AML-193 (cell line): ENCODE results near the gene ZFAND2B.
A peak's percentile ranks its signal among the peaks of the same experiment; 100 is the strongest.
"Not testable (repeated sequence)": the region's sequence is repeated elsewhere in the genome, so short reads cannot be mapped to it uniquely, and the experiment has no call there.

Experiments used
- DNase-seq, 2 experiments: peaks; one replicate each; lab custom pipeline; 2025; lab: John Stamatoyannopoulos, UW

Gene ZFAND2B

DNA sequence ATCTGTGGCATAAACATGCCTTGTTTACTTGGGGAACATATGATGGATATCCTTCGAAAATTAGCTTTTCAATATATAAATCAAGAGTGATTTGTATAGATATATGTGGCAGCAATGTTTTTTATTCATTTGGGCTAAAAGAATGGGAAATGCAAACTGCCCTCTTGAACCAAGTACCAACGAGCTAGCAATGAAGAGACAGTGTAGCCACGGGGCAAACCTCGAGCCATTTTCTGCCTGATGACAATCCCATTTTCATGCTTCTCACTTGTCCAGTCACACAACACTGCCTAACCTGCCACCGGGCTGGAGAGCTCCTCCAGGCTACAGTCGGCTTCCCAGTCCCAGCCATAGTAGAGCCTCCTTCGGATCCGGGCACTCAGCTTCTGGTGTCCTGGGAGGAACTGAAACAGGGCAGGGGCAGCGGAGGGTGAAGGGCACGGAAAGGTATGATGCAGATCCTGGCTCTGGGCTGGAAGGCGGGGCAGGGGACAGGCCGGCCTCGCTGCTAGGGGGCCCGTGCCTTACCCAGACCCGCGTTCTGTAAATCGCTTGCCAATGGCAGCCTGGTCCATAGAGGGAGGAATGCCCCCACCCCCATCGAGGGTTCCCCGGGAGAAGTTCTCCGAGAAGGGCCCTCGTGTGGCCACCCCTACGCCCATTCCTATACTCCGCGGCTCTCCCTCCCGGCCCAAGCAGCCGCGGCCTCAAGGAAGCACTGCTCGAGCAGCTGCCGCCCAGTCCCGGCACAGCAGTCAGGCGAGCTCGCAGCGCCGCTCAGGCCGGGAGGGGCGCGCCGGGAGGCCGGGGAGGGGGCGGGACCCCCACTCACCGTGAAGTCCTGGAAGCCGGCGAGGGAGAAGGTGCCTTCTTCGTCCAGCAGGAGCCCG lies 30.4 kb upstream of the ZFAND2B start:
- no peak for DNase-seq

DNA sequence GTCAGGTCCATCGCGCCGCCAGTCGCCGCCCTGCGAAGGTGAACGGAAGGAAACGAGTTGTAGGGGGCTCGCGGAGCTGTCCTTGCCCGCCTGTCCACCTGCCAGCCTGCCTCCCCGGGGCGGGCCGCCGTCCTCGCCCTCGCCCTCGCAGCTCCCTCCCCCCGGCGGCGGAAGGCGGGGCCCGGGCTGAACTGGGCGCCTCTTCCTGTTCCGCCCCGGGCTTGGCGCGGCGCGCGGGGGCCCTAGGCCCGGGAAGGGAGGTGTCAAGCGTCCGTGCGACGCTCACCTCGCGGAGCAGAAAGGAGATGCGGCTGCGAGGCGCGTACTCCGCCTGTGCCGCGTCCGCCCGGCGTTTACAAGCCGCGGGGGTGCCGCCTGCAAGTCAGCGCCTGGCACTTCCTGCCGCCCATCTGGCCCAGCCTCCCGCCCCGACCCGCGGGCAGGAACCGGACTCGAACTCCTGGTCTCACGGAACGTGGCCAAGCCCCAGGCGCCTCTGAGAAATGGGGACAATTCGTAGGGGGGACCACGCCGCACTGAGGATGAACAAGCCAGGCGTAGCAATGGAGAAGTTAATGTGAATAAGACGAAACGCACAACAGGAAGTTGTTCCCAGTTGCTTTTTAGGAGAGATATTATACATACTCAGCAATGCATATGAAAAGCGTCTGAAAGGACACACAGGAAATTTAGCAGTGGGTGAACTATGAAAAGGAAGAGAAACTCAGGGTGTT lies 29.6 kb upstream of the ZFAND2B start, which contains the start of gene CNPPD1:
CNPPD1 (minus strand) TSS at position 108 of the 734 bp plus-strand sequence; CDS start at position 11, 97 bp downstream.
- DNase-seq = peak; percentile 67 to 82

DNA sequence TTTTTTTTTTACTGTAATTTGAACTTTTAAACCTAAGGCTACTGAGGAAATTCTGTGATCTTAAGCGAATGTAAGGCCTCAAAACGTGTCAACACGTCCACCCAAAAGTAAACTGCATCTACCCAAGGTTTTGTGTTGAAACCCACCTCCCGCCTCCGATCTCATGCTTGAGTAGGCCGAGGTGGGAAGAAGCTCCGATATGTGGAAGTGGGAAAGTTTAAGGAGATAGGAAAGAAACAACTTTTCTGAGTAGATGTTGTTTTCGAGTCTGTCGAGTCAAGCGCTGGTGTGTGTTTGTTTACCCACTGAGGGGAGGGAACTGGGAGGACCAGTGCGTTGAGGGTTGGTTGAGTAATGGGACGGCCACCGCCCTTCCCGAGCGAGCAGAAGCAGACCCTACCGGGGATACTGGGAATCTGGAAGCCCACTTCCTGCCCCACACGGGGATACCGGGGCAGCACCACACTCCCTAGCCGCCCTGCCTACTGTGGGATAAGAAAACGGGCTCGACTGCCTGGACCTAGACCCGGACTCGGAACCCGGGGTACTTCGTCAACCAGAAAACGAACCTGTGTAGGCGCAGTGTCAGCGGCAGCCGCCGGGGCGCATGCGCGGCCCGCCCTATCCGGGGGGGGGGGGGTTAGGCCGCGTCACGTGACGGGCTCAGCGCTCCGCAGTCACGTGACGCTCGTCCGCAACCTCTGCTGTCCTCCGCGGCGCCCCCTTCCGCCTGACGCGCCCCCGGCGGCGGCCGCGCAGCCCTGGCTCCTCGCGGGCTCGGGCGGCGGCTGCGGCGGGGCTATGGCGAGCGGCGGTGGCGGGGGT lies 28.8 kb upstream of the ZFAND2B start, which contains the start of gene RETREG2:
RETREG2 (plus strand) TSS at position 724 of the 825 bp plus-strand sequence; CDS start at position 802, 78 bp downstream.
- DNase-seq = peak; percentile 81

DNA sequence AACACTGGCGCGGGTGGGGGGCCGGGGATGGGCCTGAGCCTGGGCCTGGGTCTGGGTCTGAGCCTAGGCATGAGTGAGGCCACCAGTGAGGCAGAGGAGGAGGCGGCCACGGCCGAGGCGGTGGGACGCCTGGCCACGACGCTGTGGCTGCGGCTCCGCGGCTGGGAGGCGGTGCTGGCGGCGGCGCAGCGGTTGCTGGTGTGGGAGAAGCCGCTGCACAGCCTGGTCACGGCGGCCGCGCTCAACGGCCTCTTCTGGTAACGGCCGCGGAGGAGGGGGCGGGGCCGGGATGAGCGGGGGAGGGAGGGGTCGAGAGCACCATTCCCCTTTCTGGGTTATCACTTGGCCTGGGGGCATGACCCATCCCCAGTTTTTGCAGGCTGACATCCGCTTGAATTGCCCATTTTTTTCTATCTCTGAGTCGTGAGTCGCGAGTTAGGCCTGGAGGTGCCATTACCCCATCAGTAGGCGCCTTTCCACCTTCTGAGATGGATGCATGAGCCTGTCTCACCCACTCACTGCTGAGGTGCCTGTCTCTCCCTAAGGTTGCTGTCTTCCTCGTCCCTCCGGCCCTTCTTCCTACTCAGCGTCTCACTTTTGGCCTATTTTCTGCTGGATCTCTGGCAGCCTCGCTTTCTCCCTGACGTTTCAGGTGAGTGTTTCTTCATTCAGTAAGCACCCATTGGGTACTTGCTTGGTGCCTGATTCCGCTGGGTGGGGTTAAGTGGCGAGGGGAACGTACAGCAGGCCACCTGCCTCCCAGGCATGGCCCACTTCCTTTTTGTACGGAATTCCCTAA lies 28.0 kb upstream of the ZFAND2B start:
- peak in 1 of 2 experiments; percentile 39 for DNase-seq

DNA sequence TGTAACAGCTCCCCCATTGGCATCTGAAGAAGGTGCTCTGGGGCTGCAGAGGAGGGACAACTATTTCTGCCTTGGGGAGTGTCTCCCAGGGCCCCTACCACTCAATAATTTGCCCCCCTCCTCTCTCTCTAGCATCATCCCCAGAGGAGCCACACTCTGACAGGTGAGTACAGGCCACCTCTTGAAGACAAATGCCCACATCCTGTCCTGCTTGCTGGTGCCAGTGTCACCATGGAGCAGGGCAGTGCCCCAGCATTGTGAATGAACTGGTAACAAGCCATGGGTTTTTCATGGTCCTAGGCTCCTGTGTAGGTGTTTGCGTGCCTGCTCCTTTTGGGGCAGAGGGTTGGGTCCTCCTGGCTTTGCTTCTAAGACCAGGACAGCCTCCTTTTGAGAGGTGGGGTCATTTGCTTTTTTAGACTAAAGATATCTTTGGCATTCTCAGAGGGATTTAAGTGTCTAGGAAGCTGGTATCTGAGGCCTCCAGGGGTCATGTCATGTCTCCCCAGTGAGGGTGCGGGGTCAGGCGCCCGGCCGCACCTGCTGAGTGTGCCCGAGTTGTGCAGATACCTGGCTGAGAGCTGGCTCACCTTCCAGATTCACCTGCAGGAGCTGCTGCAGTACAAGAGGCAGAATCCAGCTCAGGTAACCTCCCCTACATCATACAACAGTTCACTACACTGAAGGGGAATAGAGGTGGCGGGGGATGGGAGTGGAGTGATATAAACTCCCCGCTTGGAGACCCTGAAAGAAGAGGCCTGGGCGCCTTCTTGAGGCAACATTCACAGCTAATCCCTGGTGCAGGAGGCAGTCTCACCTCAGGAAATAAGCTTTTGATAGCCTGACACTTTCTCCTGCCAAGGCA lies 26.7 kb upstream of the ZFAND2B start:
- DNase-seq = no peak

DNA sequence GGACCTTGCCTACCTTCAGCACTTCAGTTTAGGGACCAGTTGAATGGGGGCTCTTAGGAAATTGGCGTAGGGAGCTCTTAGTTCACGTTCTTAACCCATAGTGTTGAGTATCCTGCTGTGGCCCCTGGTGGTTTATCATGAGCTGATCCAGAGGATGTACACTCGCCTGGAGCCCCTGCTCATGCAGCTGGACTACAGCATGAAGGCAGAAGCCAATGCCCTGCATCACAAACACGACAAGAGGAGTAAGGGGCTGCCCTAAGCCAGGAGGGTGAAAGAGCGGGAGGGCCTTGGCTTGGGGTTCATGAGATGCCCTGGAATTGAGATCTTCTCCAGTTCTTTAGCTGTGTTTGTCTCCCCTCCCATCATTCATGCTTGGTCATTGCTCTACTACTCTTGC lies 25.6 kb upstream of the ZFAND2B start:
- DNase-seq = no peak

DNA sequence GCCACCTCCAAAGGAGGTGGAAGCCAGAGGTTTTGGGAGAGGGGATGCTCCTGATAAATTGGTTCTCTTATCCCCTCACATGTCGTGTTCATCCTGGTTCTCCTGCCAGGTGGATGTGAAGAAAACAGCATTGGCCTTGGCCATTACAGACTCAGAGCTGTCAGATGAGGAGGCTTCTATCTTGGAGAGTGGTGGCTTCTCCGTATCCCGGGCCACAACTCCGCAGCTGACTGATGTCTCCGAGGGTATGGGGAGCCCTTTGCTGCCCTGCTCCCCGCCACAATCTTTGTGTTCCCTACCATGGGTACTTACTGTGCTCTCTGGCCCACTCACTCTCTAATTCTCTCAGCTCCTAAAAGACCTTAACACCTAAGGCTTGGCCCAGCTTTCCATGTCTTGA lies 25.1 kb upstream of the ZFAND2B start:
- no peak for DNase-seq

DNA sequence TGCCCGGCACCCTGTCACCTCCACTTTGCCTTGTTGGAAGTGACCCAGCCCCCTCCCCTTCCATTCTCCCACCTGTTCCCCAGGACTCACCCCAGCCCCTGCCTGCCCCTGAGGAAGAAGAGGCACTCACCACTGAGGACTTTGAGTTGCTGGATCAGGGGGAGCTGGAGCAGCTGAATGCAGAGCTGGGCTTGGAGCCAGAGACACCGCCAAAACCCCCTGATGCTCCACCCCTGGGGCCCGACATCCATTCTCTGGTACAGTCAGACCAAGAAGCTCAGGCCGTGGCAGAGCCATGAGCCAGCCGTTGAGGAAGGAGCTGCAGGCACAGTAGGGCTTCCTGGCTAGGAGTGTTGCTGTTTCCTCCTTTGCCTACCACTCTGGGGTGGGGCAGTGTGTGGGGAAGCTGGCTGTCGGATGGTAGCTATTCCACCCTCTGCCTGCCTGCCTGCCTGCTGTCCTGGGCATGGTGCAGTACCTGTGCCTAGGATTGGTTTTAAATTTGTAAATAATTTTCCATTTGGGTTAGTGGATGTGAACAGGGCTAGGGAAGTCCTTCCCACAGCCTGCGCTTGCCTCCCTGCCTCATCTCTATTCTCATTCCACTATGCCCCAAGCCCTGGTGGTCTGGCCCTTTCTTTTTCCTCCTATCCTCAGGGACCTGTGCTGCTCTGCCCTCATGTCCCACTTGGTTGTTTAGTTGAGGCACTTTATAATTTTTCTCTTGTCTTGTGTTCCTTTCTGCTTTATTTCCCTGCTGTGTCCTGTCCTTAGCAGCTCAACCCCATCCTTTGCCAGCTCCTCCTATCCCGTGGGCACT lies 24.0 kb upstream of the ZFAND2B start:
- no peak for DNase-seq

DNA sequence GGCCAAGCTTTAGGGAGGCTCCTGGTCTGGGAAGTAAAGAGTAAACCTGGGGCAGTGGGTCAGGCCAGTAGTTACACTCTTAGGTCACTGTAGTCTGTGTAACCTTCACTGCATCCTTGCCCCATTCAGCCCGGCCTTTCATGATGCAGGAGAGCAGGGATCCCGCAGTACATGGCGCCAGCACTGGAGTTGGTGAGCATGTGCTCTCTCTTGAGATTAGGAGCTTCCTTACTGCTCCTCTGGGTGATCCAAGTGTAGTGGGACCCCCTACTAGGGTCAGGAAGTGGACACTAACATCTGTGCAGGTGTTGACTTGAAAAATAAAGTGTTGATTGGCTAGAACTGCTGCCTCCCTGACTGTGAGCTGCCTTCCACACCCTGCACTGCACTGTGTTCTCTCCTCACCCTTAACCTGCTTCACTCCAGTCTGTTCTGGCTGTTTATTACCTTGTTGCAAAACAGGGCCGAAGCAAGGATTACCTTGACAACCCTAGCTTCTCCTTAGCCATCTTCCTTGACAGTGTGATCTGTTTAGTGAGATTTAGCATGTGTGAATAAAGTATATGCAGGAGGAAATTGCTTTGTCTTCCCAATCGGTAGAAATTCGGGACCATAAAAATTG lies 23.3 kb upstream of the ZFAND2B start:
- DNase-seq = no peak

DNA sequence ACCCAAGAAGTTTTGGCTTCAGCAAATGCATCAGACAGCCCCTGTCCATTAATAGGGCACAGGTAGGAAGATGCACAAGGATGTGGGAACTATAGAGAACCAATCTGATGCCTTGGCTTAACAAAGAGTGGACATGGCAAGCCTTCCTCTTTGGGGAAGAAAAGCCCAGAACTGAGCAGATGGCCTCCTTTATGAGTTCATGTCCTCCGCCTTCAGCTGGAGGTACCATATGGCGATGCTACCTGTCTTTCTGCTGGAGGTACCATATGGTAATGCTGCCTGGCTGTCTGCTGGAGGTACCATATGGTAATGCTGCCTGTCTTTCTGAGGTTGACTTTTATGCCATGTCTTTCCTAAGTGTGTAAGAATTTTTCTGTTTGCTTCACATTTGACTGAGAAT lies 22.5 kb upstream of the ZFAND2B start:
- no peak for DNase-seq

DNA sequence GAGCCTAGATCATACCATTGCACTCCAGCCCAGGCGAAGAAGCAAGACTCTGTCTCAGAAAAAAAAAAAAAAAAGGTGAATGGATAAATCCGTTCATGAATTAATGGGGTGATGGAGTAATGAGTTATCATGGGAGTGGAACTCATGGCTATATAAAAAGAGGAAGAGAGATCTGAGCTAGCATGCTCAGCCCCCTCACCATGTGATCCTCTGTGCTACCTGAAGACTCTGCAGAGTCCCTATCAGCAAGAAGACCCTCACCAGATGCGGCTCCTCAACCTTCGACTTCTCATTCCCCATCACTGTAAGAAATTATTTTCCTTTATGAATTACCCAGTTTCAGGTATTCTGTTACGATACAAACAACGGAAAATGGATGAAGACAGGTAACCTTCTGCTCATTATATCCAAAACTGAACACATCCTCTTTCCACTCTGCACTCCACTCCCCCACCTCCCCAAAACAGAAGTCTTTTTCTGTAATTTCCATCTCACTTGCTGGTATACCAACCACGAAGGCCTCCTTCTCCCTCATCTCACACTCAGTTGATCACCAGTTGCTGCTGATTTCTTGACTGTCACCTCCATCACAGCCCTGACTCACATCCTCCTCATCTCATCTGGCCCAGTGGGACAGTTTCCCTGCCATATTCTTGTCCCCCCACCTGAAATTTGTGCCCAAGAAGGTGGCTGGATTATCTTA lies 19.7 kb upstream of the ZFAND2B start:
- no peak for DNase-seq

DNA sequence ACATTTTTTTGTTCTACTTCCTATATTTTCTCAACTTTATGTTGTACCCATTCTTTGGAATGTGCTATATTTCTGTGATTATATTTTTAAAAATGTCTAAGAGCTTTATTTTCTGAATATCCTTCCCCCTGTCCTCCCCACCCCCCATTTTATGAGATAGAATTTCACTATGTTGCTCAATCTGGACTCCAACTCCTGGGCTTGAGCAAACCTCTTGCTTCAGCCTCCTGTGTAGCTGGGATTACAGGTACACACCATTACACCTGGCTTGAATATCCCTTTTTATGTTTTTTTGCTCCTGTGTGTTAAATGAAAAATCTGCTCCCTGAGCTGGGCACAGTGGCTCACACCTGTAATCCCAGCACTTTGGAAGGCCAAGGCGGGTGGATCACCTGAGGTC lies 9.2 kb upstream of the ZFAND2B start:
- DNase-seq = no peak

DNA sequence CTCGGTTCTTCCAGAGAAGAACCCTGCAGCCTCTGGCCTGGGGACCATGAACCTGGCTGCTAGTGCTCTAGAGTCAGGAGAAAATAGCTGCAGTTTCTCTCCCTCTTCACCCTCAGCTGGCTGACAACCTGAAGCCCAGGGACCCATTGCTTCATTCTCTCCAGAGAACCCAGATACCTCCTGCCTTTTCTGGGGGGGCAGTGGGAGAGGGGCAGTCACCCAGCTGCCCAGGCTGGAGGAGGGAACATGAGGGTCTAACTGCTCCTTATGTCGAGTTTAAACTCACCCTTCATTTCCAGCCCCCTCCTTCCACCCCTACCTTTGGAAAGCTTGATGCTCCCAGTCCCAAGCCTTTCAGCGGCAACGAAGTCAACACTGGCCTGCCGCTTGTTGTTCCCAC lies 7.6 kb upstream of the ZFAND2B start:
- no peak for DNase-seq

DNA sequence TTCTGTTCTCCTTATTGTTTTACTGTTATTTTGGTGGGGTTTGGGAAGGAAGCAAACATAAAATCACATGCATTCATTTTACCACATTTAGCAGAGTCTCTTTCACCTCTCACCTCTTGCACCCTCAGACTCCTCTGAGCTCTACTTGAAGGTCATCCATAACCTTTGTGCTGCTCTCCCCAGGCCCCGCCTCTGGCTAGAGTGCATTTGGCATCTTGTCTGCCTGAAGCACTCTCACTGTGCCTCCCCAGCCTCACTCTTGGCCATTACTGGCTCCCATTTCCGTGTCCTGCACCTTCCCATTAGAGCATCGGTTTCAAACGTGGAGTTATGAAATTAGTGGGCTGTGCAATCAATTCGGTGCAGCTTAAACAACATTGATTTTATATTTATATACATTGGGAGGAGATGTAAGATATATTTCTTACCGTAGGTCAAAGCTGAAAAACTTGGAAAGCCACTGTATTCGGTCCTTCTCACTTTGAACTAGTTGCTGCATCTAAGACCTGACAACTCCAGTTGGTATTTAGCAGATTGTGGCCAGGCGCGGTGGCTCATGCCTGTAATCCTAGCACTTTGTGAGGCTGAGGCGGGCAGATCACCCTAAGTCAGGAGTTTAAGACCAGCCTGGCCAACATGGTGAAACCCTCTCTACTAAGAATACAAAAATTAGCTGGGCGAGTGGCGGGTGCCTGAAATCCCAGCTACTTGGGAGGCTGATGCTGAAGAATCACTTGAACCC lies 6.9 kb upstream of the ZFAND2B start:
- no peak for DNase-seq

DNA sequence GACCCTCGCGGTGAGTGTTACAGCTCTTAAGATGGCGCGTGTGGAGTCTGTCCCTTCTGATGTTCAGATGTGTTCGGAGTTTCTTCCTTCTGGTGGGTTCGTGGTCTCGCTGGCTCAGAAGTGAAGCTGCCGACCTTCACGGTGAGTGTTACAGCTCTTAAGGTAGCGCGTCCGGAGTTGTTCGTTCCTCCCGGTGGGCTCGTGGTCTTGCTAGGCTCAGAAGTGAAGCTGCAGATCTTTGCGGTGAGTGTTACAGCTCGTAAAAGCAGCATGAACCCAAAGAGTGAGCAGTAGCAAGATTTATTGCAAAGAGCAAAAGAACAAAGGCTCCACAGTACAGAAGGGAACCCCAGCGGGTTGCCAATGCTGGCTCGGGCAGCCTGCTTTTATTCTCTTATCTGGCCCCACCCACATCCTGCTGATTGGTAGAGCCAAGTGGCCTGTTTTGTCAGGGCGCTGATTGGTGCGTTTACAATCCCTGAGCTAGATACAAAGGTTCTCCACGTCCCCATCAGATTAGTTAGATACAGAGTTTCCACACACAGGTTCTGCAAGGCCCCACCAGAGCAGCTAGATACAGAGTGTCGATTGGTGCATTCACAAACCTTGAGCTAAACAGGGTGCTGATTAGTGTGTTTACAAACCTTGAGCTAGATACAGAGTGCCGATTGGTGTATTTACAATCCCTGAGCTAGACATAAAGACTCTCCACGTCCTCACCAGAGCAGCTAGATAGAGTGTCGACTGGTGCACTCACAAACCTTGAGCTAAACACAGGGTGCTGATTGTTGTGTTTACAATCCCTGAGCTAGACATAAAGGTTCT lies 5.9 kb upstream of the ZFAND2B start:
- not testable (repeated sequence) for DNase-seq

DNA sequence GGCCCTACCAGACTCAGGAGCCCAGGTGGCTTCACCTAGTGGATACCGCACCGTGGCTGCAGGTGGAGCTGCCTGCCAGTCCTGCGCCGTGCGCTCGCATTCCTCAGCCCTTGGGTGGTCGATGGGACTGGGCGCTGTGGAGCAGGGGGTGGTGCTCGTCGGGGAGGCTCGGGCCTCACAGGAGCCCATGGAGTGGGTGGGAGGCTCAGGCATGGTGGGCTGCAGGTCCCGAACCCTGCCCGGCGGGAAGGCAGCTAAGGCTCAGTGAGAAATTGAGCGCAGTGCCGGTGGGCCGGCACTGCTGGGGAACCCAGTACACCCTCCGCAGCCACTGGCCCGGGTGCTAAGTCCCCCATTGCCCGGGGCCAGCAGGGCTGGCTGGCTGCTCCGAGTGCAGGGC lies 5.3 kb upstream of the ZFAND2B start:
- DNase-seq = not testable (repeated sequence)
